NT2/D1 (cell line): Measurements from ENCODE around the gene MAP4K1.

Experiments used
- DNase-seq: peaks from one replicate; pipeline ENCODE4 v3.0.0-alpha.2; 2011; ENCODE audit warnings: low read depth, low spot score
- H3K27me3 ChIP-seq: 2 replicates; pipeline ENCODE4 v1.6.0; 2011; ENCODE audit warnings: mild to moderate bottlenecking; ENCODE audit not compliant: insufficient read length, insufficient read depth
- H3K36me3 ChIP-seq: 2 replicates; pipeline ENCODE4 v1.6.1; 2011; ENCODE audit warnings: mild to moderate bottlenecking, low read length, mixed read lengths; ENCODE audit not compliant: insufficient read depth, insufficient read length
- H3K4me1 ChIP-seq: 2 replicates; pipeline ENCODE4 v1.5.1; 2011; ENCODE audit not compliant: insufficient read depth, insufficient read length
- H3K4me3 ChIP-seq: 2 replicates; pipeline ENCODE4 v1.5.1; 2011; ENCODE audit warnings: low read depth; ENCODE audit not compliant: insufficient read length
- H3K9ac ChIP-seq: 2 replicates; pipeline ENCODE4 v1.6.0; 2011; ENCODE audit warnings: low read depth; ENCODE audit not compliant: insufficient read length
- H3K9me3 ChIP-seq: 2 replicates; pipeline ENCODE4 v1.5.1; 2011; ENCODE audit warnings: mild to moderate bottlenecking, low read length; ENCODE audit not compliant: insufficient read depth
- SUZ12 ChIP-seq: IDR thresholded peaks from 2 replicates; pipeline ENCODE4 v1.6.1; 2011; ENCODE audit not compliant: insufficient read length, insufficient read depth; ENCODE audit errors: extremely low read depth
- YY1 ChIP-seq: IDR thresholded peaks from 2 replicates; pipeline ENCODE4 v1.6.1; 2011; ENCODE audit not compliant: insufficient read length, insufficient read depth
- ZNF274 ChIP-seq: IDR thresholded peaks from 2 replicates; pipeline ENCODE4 v1.6.1; 2011; ENCODE audit warnings: mild to moderate bottlenecking, low read depth, low read length

MAP4K1 gene

DNA sequence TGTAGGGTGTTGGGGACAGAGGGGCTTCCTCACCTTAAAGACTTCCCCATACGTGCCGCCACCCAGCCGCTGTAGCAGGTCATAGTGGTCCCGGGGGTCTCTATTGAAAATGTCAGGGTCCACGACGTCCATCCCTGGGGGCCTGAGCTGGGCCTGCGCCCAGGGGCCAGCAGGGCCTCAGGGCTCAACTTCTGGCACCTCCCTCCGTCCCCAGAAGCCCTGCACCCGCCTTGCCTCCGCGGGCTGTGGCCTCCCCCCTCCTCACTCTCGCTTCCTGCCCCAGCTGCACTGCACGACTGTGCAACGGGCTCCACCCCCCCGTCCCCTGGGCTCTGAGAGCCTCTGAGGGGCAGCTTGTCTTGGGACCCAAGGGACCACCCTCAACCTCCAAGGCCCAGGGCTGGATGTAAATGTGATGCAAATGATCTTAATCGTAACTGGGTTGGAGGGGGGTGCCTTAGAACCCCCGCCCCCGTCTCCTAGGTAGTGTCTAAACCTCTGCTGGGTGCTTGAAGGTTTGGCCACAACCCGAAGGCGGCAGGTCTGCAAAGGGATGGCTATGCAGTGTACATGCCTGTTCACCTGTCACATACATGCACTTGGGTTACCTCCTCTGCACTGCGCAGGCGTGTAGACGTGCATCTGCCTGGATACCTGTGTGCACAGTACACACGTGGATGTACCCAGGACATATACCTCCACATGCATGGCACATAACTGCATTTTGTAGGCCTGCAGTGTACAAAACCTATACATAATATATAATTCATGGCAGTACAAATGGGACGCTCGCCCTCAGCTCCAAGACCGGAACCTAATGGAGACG lies at the start of gene MAP4K1:
Gene MAP4K1 (minus strand): TSS at position 190 of the 826 bp plus-strand sequence. CDS start 58 bp downstream, at position 132.
- Histone ChIP-seq H3K4me1 (peaks cover 14% of the 10 kb centered on the region), H3K9ac (peak within 1 kb of the TSS; percentile 95), H3K9me3 (no peaks in the 10 kb centered on the region), H3K4me3 (peak within 1 kb of the TSS; percentile 99), H3K36me3 (peaks cover 32% of the 10 kb centered on the region), H3K27me3 (no peaks in the 10 kb centered on the region)
- no peak for DNase-seq
- TF ChIP-seq SUZ12, result no peak
- no peak for TF ChIP-seq ZNF274
- no peak for TF ChIP-seq YY1

DNA sequence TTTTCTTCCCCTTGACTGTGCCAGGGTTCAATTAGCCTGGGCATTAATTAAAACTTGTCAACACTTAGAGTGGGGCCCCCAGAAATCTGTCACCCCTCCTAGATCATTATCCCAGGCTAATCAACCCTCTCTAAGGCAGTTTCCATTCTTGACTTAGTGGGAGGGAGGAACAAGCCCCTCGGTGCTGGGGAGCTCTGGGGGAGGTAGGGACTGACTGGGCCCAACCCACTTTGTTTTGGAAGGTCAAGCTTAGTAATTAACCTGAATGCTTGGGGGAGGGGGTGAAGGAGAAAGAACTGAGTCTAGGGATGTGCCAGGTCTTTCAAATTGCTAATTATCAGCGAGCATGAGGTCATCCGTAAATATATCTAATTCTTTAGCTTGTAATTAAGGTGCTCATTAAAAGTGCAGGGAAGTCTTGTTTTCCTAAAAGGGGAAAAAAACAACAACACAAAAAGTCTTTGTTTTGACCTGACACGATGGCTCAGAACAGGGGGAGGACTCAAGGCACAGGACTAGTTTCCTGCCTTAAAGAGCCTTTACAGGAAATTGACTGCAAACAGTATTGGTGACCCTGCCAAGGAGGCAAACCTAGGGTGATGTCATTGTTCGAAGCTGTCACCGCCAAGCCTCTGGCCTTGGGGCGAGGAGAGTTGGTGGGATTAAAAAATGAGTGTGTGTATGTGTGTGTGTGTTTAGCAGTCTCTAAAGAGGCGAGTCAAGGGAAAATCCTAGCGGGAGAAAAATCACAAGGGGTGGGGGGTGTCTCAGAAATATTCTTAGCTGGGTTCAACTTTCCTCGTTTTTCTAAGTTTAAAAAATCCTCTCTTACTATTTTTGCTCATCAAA lies 49.1 kb upstream of the MAP4K1 start:
- peak; percentile 51 for DNase-seq
- H3K4me1 ChIP-seq, result peaks cover 23% of the 10 kb centered on the region
- H3K9me3 ChIP-seq, result no peaks in the 10 kb centered on the region
- H3K9ac ChIP-seq, result no peak overlapping the region
- H3K36me3 ChIP-seq, result peaks cover 36% of the 10 kb centered on the region
- H3K27me3 ChIP-seq, result no peaks in the 10 kb centered on the region
- TF ChIP-seq ZNF274 (no peak), SUZ12 (no peak)
- H3K4me3 ChIP-seq, result no peak overlapping the region

- peak overlapping the region; percentile 27 for H3K9ac ChIP-seq
- peak; percentile 77 for DNase-seq
- no peaks in the 10 kb centered on the region for H3K9me3 ChIP-seq
- H3K4me3 ChIP-seq, result no peak overlapping the region
- H3K36me3 ChIP-seq, result peaks cover 39% of the 10 kb centered on the region
- no peak for TF ChIP-seq ZNF274
- no peak for TF ChIP-seq SUZ12
- TF ChIP-seq YY1, result no peak
- H3K27me3 ChIP-seq, result no peaks in the 10 kb centered on the region
- H3K4me1 ChIP-seq, result peaks cover 22% of the 10 kb centered on the region
Measured at GRCh38 chr19:38665950-38666662, 48.4 kb upstream of the MAP4K1 start.

GRCh38 chr19:38665219-38665931 lies 47.6 kb upstream of the MAP4K1 start:
- H3K27me3 ChIP-seq, result no peaks in the 10 kb centered on the region

DNA sequence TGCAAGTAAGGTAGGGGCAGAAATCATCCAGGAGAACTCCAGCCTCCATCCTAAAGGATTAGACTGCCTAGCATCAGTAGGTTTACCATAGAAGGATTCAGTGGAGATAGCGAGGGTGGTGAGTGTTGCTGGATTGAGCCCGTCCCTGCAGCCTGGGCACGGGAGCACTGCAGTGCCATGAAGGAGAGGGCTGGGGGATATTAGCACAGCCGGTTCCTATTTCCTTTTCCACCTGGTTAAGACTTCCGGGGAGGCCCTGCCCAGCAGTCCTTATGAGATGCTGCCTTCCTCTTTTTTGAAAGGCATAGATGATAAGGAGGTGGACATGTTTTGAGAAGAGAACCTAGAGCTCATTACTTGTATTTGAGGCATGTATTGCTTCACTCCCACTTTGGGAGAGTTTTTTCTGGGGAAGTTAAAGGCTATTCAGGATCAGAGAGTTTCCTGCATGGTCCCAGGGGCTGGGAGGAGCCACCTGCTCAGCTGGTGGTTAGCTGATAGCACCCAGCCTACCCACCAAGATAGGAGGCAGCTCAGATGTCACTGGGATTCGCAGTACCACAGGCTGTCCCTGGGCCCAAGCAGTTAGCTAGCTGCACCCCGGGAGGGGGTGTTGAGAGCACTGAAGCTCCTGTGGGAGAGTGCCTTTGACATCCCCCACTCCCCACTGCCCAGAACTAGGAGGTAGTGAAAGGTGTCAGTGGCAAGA lies 46.9 kb upstream of the MAP4K1 start:
- DNase-seq, result no peak

More at GRCh38 chr19:38665219-38665931, 47.6 kb upstream of the MAP4K1 start:
- DNase-seq, result no peak
- Histone ChIP-seq H3K9me3 (no peaks in the 10 kb centered on the region), H3K4me3 (no peak overlapping the region), H3K9ac (peak overlapping the region; percentile 27), H3K36me3 (peaks cover 46% of the 10 kb centered on the region), H3K4me1 (peaks cover 22% of the 10 kb centered on the region)
- TF ChIP-seq SUZ12, result no peak
- no peak for TF ChIP-seq ZNF274
- no peak for TF ChIP-seq YY1

GRCh38 chr19:38663957-38664502 lies 46.3 kb upstream of the MAP4K1 start:
- no peaks in the 10 kb centered on the region for H3K27me3 ChIP-seq
- peaks cover 22% of the 10 kb centered on the region for H3K4me1 ChIP-seq
- no peak for DNase-seq
- no peak overlapping the region for H3K4me3 ChIP-seq
- no peak for TF ChIP-seq YY1
- TF ChIP-seq ZNF274, result no peak
- no peak for TF ChIP-seq SUZ12
- peaks cover 44% of the 10 kb centered on the region for H3K36me3 ChIP-seq
- H3K9me3 ChIP-seq, result no peaks in the 10 kb centered on the region
- H3K9ac ChIP-seq, result peak overlapping the region; percentile 25

More for the DNA sequence above, 46.9 kb upstream of the MAP4K1 start:
- H3K4me1 ChIP-seq, result peaks cover 22% of the 10 kb centered on the region
- H3K36me3 ChIP-seq, result peaks cover 44% of the 10 kb centered on the region
- H3K9me3 ChIP-seq, result no peaks in the 10 kb centered on the region
- peak overlapping the region; percentile 5 for H3K9ac ChIP-seq
- TF ChIP-seq ZNF274 (no peak), SUZ12 (no peak), YY1 (no peak)
- H3K27me3 ChIP-seq, result no peaks in the 10 kb centered on the region
- no peak overlapping the region for H3K4me3 ChIP-seq
